ENCODE measurements around the gene IRGC.

IRGC gene

DNA sequence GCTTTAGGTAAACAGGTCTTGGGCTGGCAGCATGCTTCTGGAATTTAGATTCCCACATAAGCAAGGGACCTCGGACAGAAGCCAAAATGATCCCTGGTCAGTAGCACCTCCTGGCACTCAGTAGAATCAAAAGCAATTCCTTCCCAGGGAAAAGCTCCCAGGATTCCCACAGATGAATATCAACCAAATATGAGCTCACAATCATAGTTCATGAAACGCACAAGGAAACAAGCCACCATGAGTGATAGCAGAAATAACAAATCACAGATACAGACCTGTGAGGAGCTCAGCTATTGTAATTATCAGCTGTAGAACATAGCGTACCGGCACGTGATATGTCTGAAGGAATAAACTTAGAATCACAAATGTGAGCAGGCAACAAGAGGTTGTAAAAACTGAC, 24.1 kb upstream of the IRGC start:
- TF ChIP-seq TOX (CRISPR knock-in tag; IDR thresholded peaks at IDR 0.05; ENCODE audit: borderline replicate concordance), result no peak
- no peak for TF ChIP-seq GLIS3 (CRISPR knock-in tag; IDR thresholded peaks at IDR 0.05)
- TF ChIP-seq PPARA (CRISPR knock-in tag; IDR thresholded peaks at IDR 0.05; ENCODE audit: borderline replicate concordance), result no peak
- no peak for TF ChIP-seq ESRRG (CRISPR knock-in tag; IDR thresholded peaks at IDR 0.05)
- TF ChIP-seq ZFP30 (CRISPR knock-in tag; IDR thresholded peaks at IDR 0.05), result no peak
- TF ChIP-seq CSDC2 (CRISPR knock-in tag; IDR thresholded peaks at IDR 0.05), result no peak
- TF ChIP-seq OSR1 (CRISPR knock-in tag; IDR thresholded peaks at IDR 0.05), result no peak
- TF ChIP-seq ISL1 (CRISPR knock-in tag; IDR thresholded peaks at IDR 0.05), result no peak
- TF ChIP-seq SNAI2 (CRISPR knock-in tag; IDR thresholded peaks at IDR 0.05), result no peak
- TF ChIP-seq ZNF70 (CRISPR knock-in tag; IDR thresholded peaks at IDR 0.05), result no peak
- no peak for TF ChIP-seq ZNF565 (CRISPR knock-in tag; conservative IDR thresholded peaks at IDR 0.05; ENCODE audit: low read depth)
- TF ChIP-seq BACH2 (CRISPR knock-in tag; IDR thresholded peaks at IDR 0.05; ENCODE audit: borderline replicate concordance), result no peak
- TF ChIP-seq, protein P1, sequence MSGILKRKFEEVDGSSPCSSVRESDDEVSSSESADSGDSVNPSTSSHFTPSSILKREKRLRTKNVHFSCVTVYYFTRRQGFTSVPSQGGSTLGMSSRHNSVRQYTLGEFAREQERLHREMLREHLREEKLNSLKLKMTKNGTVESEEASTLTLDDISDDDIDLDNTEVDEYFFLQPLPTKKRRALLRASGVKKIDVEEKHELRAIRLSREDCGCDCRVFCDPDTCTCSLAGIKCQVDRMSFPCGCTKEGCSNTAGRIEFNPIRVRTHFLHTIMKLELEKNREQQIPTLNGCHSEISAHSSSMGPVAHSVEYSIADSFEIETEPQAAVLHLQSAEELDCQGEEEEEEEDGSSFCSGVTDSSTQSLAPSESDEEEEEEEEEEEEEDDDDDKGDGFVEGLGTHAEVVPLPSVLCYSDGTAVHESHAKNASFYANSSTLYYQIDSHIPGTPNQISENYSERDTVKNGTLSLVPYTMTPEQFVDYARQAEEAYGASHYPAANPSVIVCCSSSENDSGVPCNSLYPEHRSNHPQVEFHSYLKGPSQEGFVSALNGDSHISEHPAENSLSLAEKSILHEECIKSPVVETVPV (CRISPR knock-in tag; IDR thresholded peaks at IDR 0.05), result no peak
- TF ChIP-seq RARB (CRISPR knock-in tag; IDR thresholded peaks at IDR 0.05), result no peak
- no peak for TF ChIP-seq ZC3H10 (CRISPR knock-in tag; IDR thresholded peaks at IDR 0.05)
- TF ChIP-seq, protein P2, sequence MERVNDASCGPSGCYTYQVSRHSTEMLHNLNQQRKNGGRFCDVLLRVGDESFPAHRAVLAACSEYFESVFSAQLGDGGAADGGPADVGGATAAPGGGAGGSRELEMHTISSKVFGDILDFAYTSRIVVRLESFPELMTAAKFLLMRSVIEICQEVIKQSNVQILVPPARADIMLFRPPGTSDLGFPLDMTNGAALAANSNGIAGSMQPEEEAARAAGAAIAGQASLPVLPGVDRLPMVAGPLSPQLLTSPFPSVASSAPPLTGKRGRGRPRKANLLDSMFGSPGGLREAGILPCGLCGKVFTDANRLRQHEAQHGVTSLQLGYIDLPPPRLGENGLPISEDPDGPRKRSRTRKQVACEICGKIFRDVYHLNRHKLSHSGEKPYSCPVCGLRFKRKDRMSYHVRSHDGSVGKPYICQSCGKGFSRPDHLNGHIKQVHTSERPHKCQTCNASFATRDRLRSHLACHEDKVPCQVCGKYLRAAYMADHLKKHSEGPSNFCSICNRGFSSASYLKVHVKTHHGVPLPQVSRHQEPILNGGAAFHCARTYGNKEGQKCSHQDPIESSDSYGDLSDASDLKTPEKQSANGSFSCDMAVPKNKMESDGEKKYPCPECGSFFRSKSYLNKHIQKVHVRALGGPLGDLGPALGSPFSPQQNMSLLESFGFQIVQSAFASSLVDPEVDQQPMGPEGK (CRISPR knock-in tag; IDR thresholded peaks at IDR 0.05; ENCODE audit: borderline replicate concordance), result no peak
- TF ChIP-seq, protein P3, sequence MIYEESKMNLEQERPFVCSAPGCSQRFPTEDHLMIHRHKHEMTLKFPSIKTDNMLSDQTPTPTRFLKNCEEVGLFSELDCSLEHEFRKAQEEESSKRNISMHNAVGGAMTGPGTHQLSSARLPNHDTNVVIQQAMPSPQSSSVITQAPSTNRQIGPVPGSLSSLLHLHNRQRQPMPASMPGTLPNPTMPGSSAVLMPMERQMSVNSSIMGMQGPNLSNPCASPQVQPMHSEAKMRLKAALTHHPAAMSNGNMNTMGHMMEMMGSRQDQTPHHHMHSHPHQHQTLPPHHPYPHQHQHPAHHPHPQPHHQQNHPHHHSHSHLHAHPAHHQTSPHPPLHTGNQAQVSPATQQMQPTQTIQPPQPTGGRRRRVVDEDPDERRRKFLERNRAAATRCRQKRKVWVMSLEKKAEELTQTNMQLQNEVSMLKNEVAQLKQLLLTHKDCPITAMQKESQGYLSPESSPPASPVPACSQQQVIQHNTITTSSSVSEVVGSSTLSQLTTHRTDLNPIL (CRISPR knock-in tag; IDR thresholded peaks at IDR 0.05; ENCODE audit: low read depth), result no peak
- TF ChIP-seq ZNF8 (CRISPR knock-in tag; IDR thresholded peaks at IDR 0.05), result no peak
- no peak for TF ChIP-seq ZFP3 (CRISPR knock-in tag; IDR thresholded peaks at IDR 0.05)
- no peak for TF ChIP-seq TCF4 (CRISPR knock-in tag; IDR thresholded peaks at IDR 0.05; ENCODE audit: borderline replicate concordance)
- ATAC-seq, result no peak

DNA sequence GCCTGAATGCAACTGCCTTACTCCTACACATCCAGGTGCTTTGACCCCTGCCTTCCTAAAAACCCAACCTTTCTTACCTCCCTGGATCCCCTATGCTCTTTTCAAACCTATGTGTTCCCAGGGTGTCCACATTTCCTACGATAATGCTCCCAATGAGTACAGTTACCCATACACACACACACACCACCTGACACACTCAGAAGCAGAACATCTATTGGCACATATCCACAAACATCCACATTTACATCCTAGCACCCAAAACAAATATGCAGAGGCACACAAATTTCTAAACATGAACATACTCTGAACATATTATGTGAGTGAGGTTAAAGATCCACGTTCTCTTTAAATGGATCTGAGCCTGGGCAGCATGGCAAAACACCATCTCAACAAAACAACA, 23.5 kb upstream of the IRGC start:
- TF ChIP-seq ZFP3 (CRISPR knock-in tag; IDR thresholded peaks at IDR 0.05) (no peak), TCF4 (CRISPR knock-in tag; IDR thresholded peaks at IDR 0.05; ENCODE audit: borderline replicate concordance) (no peak)
- no peak for ATAC-seq

DNA sequence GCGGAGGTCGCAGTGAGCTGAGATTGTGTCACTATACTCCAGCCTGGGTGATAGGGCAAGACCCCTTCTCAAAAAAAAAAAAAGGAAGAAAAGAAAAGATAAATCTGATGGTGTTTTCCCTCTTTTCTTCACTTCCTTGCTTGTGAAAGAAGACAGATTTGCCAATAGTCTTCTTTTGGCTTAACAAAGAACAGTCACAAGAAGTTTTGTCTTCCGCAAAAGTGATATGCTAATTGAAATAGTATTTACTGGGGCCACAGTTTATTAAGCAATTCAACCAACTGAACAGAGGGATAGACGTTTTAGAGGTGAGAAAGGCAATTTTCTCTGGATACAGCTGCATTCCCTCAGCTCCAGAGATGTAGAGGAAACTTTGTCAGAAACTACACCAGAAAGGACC, 23.0 kb upstream of the IRGC start:
- ATAC-seq, result no peak
- TF ChIP-seq PPARA (CRISPR knock-in tag; IDR thresholded peaks at IDR 0.05; ENCODE audit: borderline replicate concordance), result no peak
- TF ChIP-seq OSR1 (CRISPR knock-in tag; IDR thresholded peaks at IDR 0.05), result no peak
- TF ChIP-seq ZNF565 (CRISPR knock-in tag; conservative IDR thresholded peaks at IDR 0.05; ENCODE audit: low read depth), result no peak
- no peak for TF ChIP-seq ZFP30 (CRISPR knock-in tag; IDR thresholded peaks at IDR 0.05)
- TF ChIP-seq, protein P4, sequence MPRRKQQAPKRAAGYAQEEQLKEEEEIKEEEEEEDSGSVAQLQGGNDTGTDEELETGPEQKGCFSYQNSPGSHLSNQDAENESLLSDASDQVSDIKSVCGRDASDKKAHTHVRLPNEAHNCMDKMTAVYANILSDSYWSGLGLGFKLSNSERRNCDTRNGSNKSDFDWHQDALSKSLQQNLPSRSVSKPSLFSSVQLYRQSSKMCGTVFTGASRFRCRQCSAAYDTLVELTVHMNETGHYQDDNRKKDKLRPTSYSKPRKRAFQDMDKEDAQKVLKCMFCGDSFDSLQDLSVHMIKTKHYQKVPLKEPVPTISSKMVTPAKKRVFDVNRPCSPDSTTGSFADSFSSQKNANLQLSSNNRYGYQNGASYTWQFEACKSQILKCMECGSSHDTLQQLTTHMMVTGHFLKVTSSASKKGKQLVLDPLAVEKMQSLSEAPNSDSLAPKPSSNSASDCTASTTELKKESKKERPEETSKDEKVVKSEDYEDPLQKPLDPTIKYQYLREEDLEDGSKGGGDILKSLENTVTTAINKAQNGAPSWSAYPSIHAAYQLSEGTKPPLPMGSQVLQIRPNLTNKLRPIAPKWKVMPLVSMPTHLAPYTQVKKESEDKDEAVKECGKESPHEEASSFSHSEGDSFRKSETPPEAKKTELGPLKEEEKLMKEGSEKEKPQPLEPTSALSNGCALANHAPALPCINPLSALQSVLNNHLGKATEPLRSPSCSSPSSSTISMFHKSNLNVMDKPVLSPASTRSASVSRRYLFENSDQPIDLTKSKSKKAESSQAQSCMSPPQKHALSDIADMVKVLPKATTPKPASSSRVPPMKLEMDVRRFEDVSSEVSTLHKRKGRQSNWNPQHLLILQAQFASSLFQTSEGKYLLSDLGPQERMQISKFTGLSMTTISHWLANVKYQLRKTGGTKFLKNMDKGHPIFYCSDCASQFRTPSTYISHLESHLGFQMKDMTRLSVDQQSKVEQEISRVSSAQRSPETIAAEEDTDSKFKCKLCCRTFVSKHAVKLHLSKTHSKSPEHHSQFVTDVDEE (CRISPR knock-in tag; IDR thresholded peaks at IDR 0.05), result no peak
- no peak for TF ChIP-seq RARB (CRISPR knock-in tag; IDR thresholded peaks at IDR 0.05)
- no peak for TF ChIP-seq SNAI2 (CRISPR knock-in tag; IDR thresholded peaks at IDR 0.05)
- TF ChIP-seq, protein P3 (CRISPR knock-in tag; IDR thresholded peaks at IDR 0.05; ENCODE audit: low read depth), result no peak
- no peak for TF ChIP-seq TCF4 (CRISPR knock-in tag; IDR thresholded peaks at IDR 0.05; ENCODE audit: borderline replicate concordance)
- TF ChIP-seq, protein P2 (CRISPR knock-in tag; IDR thresholded peaks at IDR 0.05; ENCODE audit: borderline replicate concordance), result no peak
- TF ChIP-seq ZC3H10 (CRISPR knock-in tag; IDR thresholded peaks at IDR 0.05), result no peak
- no peak for TF ChIP-seq ZNF70 (CRISPR knock-in tag; IDR thresholded peaks at IDR 0.05)
- TF ChIP-seq ARNTL (CRISPR knock-in tag; IDR thresholded peaks at IDR 0.05; ENCODE audit: borderline replicate concordance, low read depth), result no peak
- TF ChIP-seq, protein P5, sequence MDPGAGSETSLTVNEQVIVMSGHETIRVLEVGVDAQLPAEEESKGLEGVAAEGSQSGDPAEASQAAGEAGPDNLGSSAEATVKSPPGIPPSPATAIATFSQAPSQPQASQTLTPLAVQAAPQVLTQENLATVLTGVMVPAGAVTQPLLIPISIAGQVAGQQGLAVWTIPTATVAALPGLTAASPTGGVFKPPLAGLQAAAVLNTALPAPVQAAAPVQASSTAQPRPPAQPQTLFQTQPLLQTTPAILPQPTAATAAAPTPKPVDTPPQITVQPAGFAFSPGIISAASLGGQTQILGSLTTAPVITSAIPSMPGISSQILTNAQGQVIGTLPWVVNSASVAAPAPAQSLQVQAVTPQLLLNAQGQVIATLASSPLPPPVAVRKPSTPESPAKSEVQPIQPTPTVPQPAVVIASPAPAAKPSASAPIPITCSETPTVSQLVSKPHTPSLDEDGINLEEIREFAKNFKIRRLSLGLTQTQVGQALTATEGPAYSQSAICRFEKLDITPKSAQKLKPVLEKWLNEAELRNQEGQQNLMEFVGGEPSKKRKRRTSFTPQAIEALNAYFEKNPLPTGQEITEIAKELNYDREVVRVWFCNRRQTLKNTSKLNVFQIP (CRISPR knock-in tag; IDR thresholded peaks at IDR 0.05; ENCODE audit: borderline replicate concordance, low read depth), result no peak
- no peak for TF ChIP-seq ZNF8 (CRISPR knock-in tag; IDR thresholded peaks at IDR 0.05)
